GM19463 (cell line): ENCODE measurements around the gene ST3GAL3.

Source experiments
- ATAC-seq: cut with Tn5 transposase; IDR thresholded peaks from one replicate; pipeline ENCODE4 v1.9.1; 2021; ENCODE audit warnings: mild to moderate bottlenecking, moderate library complexity; ENCODE audit not compliant: unreplicated experiment

The ST3GAL3 gene

GRCh38 chr1:43975249-43975961 lies 268.1 kb downstream of the ST3GAL3 start:
- no peak for ATAC-seq

DNA sequence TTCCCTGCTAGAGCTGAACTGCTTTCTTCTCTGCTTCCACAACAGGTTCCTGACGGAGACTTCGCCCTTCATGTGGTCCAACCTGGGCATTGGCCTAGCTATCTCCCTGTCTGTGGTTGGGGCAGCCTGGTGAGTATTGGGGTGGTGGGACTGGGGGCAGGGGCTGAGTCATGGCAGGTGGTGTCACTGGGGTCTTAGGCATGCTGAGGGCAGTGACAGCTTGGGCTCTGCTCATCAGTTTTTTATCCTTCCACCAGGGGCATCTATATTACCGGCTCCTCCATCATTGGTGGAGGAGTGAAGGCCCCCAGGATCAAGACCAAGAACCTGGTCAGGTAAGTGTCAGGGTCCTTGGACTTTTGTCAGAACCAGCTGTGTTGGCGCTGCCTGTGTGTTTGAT lies 268.7 kb downstream of the ST3GAL3 start:
- ATAC-seq, result no peak

DNA sequence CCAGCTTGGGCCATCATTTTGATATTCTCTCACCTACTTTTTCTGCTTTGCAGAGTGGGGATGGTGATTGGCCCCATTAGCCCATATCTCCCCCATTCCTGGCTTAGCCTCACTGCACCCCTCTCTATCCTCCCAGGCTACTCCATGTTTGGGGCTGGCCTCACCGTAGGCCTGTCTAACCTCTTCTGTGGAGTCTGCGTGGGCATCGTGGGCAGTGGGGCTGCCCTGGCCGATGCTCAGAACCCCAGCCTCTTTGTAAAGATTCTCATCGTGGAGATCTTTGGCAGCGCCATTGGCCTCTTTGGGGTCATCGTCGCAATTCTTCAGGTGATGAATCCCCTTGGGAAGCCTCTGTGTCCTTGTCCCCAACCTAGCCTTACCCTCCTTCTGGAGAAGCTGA lies 269.6 kb downstream of the ST3GAL3 start:
- no peak for ATAC-seq

GRCh38 chr1:43977376-43978263 lies 270.3 kb downstream of the ST3GAL3 start:
- ATAC-seq, result no peak

- ATAC-seq, result no peak
Observed at GRCh38 chr1:43978264-43978550, 270.9 kb downstream of the ST3GAL3 start.

DNA sequence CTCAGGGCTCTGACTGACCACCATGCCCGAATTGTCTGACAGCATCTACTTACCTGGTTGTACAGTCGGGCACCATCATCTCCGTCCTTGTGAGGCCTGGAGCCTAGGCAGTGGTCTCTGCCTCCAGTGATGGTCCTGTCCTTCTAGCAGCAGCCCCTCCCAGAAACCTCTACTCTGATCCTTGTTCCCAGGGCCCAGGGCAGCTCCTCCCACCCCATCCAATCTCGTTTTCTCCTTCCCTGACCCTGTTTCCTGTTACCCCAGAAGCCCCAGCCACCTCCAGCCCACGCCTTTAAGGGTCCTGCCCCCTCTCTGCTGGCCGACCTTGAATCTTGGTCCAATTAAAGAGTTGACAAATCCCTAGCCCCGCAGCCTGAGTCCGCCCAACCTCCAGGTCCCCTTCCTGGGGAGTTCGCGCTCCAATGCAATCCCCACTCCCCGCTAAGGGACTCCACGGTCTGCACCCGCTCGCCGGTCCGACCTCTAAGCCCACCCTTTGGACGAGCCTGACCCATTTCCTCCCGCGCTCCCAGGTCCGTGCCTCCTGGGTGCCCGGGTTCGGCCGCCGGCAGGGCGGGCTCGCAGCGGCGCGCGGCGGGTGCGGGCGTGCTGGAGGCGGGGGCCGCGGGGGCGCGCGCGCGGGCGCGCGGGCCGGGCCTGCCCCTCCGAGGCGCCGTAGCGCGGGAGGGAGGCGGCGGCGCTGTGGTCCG lies 271.4 kb downstream of the ST3GAL3 start, which contains the start of gene B4GALT2:
Gene B4GALT2, plus strand, starts transcription at position 660 of the 710 bp plus-strand sequence. CDS start 1,951 bp downstream, outside the sequence.
- no peak for ATAC-seq

GRCh38 chr1:43979261-43979527 lies 271.9 kb downstream of the ST3GAL3 start:
- no peak for ATAC-seq

DNA sequence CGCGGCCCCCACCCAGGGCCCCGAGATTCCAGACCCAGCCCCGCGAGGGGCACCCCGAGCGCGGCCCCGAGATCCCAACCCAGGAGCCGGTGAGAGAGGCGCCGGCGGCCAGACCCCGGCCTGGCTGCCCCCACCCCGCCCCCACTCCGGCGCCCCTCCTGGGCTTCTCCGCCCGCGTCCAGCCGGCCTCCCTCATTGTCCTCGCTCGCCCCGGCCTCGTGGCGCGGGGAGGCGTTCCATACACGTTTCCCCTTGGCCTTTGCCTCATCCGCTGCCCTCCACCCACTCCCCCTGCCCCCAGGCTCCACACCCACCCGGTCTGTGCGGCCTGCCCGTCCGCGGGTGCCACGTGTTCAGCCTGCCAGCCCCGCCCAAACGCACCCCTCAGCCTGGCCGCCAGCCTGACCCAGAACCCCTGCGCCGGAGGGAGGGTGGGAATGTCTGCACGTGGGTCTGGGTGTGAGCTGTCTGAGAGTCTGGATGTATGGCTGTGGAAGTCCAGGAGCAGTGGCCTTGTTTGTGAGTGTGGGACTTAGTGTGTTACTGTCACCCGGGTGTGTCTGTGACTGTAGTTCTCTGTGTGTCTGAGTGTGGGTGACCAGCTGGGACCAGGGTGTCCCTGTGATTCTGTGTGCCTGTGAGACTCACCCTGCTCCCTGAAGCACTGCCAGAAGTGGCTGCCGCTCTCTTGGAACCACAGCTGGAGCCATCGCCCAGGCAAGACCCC lies 272.4 kb downstream of the ST3GAL3 start:
- no peak for ATAC-seq

- ATAC-seq, result no peak
Observed at GRCh38 chr1:43980255-43981134, 273.2 kb downstream of the ST3GAL3 start.
